Stomach (tissue), 4 donors: Measurements from ENCODE around the gene MEF2A.

Source experiments
- CTCF ChIP-seq, 7 experiments: fragments of 450-650 bp in 4 of 7; fragments of 200-600 bp in 3 of 7; sonication (generic) in 3 of 7; IDR thresholded peaks; one replicate each; pipeline ENCODE4 v1.5.1; 2016 to 2019; ENCODE audit warnings: antibody characterized with exemption in 7 of 7, control low read depth in 2 of 7, mild to moderate bottlenecking in 1 of 7
- EP300 ChIP-seq: sonication (generic); formaldehyde crosslinking; IDR thresholded peaks from one replicate; pipeline ENCODE4 v1.6.1; 2017; ENCODE audit warnings: antibody characterized with exemption
- POLR2A ChIP-seq, 4 donors: fragments of 450-650 bp; IDR thresholded peaks; one replicate each; pipeline ENCODE4 v1.6.1; 2016; ENCODE audit warnings: antibody characterized with exemption in 4 of 4, control low read depth in 2 of 4, mild to moderate bottlenecking in 1 of 4, moderate library complexity in 1 of 4
- POLR2AphosphoS5 ChIP-seq, 3 donors: sonication (generic); formaldehyde crosslinking; IDR thresholded peaks; one replicate each; pipeline ENCODE4 v1.6.1; 2016; ENCODE audit warnings: antibody characterized with exemption in 3 of 3

- no peak for TF ChIP-seq POLR2AphosphoS5 (IDR thresholded peaks at IDR 0.05)
- TF ChIP-seq CTCF (IDR thresholded peaks at IDR 0.05) = no peak
- TF ChIP-seq POLR2A (IDR thresholded peaks at IDR 0.05) = no peak
- TF ChIP-seq EP300 = no peak
Observed at GRCh38 chr15:99580076-99580475, 14.3 kb downstream of the MEF2A start.
